ENCODE measurements around the gene LRP1B.

DNA sequence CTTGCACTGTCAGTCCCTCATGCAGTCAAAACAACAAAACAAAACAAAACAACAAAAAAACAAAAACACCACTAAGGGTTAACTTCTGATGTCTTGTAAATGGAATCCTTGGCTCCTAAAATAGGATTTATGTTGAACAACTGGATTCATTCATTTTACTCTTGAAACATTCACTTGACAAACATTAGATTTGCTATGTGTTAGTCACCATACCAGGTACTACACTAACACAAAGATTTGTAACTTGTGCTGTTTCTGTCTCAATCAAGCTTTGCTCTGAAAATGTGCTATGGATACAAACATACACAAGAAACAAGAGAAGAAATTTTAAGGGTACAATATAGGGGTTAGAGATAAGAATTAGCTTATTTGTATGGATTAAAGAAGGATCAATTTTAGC, 812.8 kb downstream of the LRP1B start:
- TF ChIP-seq EZH2 (IDR thresholded peaks at IDR 0.05; ENCODE audit: low read length, missing control alignments) (no peak), CTCF (conservative IDR thresholded peaks at IDR 0.05 in 1 of 2, IDR thresholded peaks at IDR 0.05 in 1 of 2; ENCODE audit: low read depth in 1 of 2, low read length in 2 of 2) (no peak)

Data from fibroblast of lung (primary cell).